ENCODE results near the gene ULK4.

GRCh38 chr3:41308119-41308518 is 653.8 kb downstream of the ULK4 start:
- no peak for TF ChIP-seq CTCF (IDR thresholded peaks at IDR 0.05)
- no peak for TF ChIP-seq POLR2AphosphoS5 (IDR thresholded peaks at IDR 0.05)
- TF ChIP-seq POLR2A (IDR thresholded peaks at IDR 0.05): no peak
- TF ChIP-seq EP300 (IDR thresholded peaks at IDR 0.05): no peak
